Adrenal gland (tissue), 12 donors: ENCODE results near the gene GGNBP2. TPM values are rescaled to one million over a fixed set of nuclear protein-coding genes. Genes with fewer than 3 reads are reported as not detected.
A peak's percentile ranks its signal among the peaks of the same experiment; 100 is the strongest.

Experiments
- DNase-seq, 7 donors: peaks; one replicate each; pipeline ENCODE4 v3.0.0-alpha.2; 2019 to 2020
- H3K27ac ChIP-seq, 5 donors: fragments of 200-600 bp; sonication (generic) in 4 of 5; 1 replicate in 3 of 5; 2 replicates in 2 of 5; pipeline versions ENCODE4 v1.5.1 to v1.8.0; 2016 to 2020; ENCODE audit warnings: mild to moderate bottlenecking in 1 of 5
- H3K27me3 ChIP-seq: fragments of 200-600 bp; 2 replicates; pipeline ENCODE4 v1.8.0; 2021
- H3K36me3 ChIP-seq, 2 donors: fragments of 200-600 bp; replicated peaks in 1 of 2; 1 replicate in 1 of 2; 2 replicates in 1 of 2; pipeline versions ENCODE4 v1.5.1 to v1.8.0; 2018 to 2022
- H3K4me1 ChIP-seq, 2 donors: fragments of 200-600 bp; replicated peaks in 1 of 2; 1 replicate in 1 of 2; 2 replicates in 1 of 2; pipeline versions ENCODE4 v1.5.1 to v1.8.0; 2018 to 2021
- H3K4me3 ChIP-seq, 4 donors: fragments of 200-600 bp; sonication (generic) in 3 of 4; one replicate each; pipeline ENCODE4 v1.5.1; 2016 to 2018
- H3K9me3 ChIP-seq, 3 donors: fragments of 200-600 bp; sonication (generic) in 1 of 3; replicated peaks in 1 of 3; 1 replicate in 2 of 3; 2 replicates in 1 of 3; pipeline versions ENCODE4 v1.5.1 to v1.8.0; 2016 to 2021
- CTCF ChIP-seq, 6 experiments: fragments of 450-650 bp in 4 of 6; fragments of 200-600 bp in 2 of 6; sonication (generic) in 1 of 6; IDR thresholded peaks; 1 replicate in 5 of 6; 2 replicates in 1 of 6; pipeline versions ENCODE4 v1.5.1 to v1.8.0; 2016 to 2021; ENCODE audit warnings: antibody characterized with exemption in 6 of 6, mild to moderate bottlenecking in 2 of 6, moderate library complexity in 1 of 6
- POLR2A ChIP-seq, 2 donors: fragments of 450-650 bp; IDR thresholded peaks; one replicate each; pipeline ENCODE4 v1.6.1; 2017; ENCODE audit warnings: antibody characterized with exemption in 2 of 2, mild to moderate bottlenecking in 2 of 2, moderate library complexity in 1 of 2
- WGBS, 4 donors: extraction: QIAGEN DNeasy Blood & Tissue Kit in 2 of 4; methylation state at CpG; one replicate each; pipeline versions ENCODE4 v1.1.5 to v1.1.7; 2013 to 2017; 5-methylcytosine and 5-hydroxymethylcytosine counted together
- intact Hi-C, 2 donors: fragments of 100-400 bp; cut with DNase I; formaldehyde crosslinking; loops; one replicate each; pipeline versions ENCODE4 v1.14.1 to v1.15.0; 2022 to 2023
- polyA plus RNA-seq, 3 donors: library from polyadenylated mRNA; stranded (reverse); fragments of 200-250 nt in 2 of 3; fragments of 350-450 nt in 1 of 3; fragmentation: Illumina TruSeq in 1 of 3; extraction: RNeasy Lipid Tissue Mini Kit (QIAGEN cat#74804) in 1 of 3; gene quantifications; one replicate each; pipeline ENCODE4 v1.2.3, GENCODE V29; 2013 to 2014
- total RNA-seq, 9 donors: library from RNA; depleted of rRNA in 4 of 9; stranded (reverse); fragments of >200 nt in 4 of 9; fragments of 120-200 nt in 1 of 9; fragmentation: NEBNext Ultra II Directional in 1 of 9; extraction: Animal tissue kit (Norgen Biotek cat#: 25700) in 1 of 9; gene quantifications; one replicate each; pipeline versions ENCODE4 v1.1.0 to v1.2.4, GENCODE V29; 2013 to 2023
- donor health status: healthy with polysubstance abuse.
- donor health status: Bipolar disorder and iron deficiency.
- donor health status: DM: yes; HTN: yes; CAD: no.
- donor health status: DM: no; HTN: no; CAD: no.
- donor health status: DM: no; HTN: no; CAD: no.
- donor health status: DM: yes; HTN: yes; CAD: no.

GGNBP2 gene
- total and polyA plus RNA-seq, 12 donors, result 30.4 to 87.3 (median 60.4) TPM

- intact Hi-C loops, result no loop called here
- Histone ChIP-seq H3K27ac (no peak overlapping the region), H3K4me3 (no peak overlapping the region), H3K36me3 (no peaks in the 10 kb centered on the region), H3K4me1 (peaks cover 0 to 28% of the 10 kb centered on the region in 2 donors), H3K27me3 (no peaks in the 10 kb centered on the region), H3K9me3 (no peaks in the 10 kb centered on the region)
- 80 to 87% (median 83%) methylated on average over 6 to 7 of the region's 7 CpGs; no CpG with 5 or more reads in 1 of the 4 donors for WGBS, 4 donors
- no peak for TF ChIP-seq POLR2A (IDR thresholded peaks at IDR 0.05)
- no peak for TF ChIP-seq CTCF (IDR thresholded peaks at IDR 0.05)
- DNase-seq, result no peak
These were observed 63.6 kb downstream of the GGNBP2 start for GRCh38 chr17:36608280-36608679.

GRCh38 chr17:36608794-36609497, 64.2 kb downstream of the GGNBP2 start:
- 14 to 30% (median 24%) methylated on average over 10 to 24 of the region's 24 CpGs for WGBS, 4 donors
- peak overlapping the region in 1 of 5 donors; percentile 61 for H3K27ac ChIP-seq
- intact Hi-C loops, result no loop called here

GRCh38 chr17:36609498-36609862, 64.8 kb downstream of the GGNBP2 start:
- intact Hi-C loops, result no loop called here
- Histone ChIP-seq H3K36me3 (no peaks in the 10 kb centered on the region), H3K4me1 (peaks cover 0 to 19% of the 10 kb centered on the region in 2 donors), H3K9me3 (no peaks in the 10 kb centered on the region), H3K27ac (no peak overlapping the region), H3K27me3 (no peaks in the 10 kb centered on the region), H3K4me3 (no peak overlapping the region)
- TF ChIP-seq CTCF (IDR thresholded peaks at IDR 0.05), result no peak
- no peak for TF ChIP-seq POLR2A (IDR thresholded peaks at IDR 0.05)
- no peak for DNase-seq
- 66 to 78% (median 75%) methylated on average over 5 to 7 of the region's 7 CpGs for WGBS, 4 donors

More at GRCh38 chr17:36608794-36609497, 64.2 kb downstream of the GGNBP2 start:
- no peaks in the 10 kb centered on the region for H3K27me3 ChIP-seq
- H3K4me1 ChIP-seq, result peaks cover 0 to 22% of the 10 kb centered on the region in 2 donors
- TF ChIP-seq CTCF (IDR thresholded peaks at IDR 0.05) (peak; percentile 19 to 62 (median 49)), POLR2A (IDR thresholded peaks at IDR 0.05) (no peak)
- peak overlapping the region in 1 of 4 donors; percentile 2 for H3K4me3 ChIP-seq
- no peaks in the 10 kb centered on the region for H3K9me3 ChIP-seq
- H3K36me3 ChIP-seq, result no peaks in the 10 kb centered on the region
- DNase-seq, result peak; percentile 56 to 82 (median 74)

GRCh38 chr17:36610474-36610873, 65.8 kb downstream of the GGNBP2 start:
- Histone ChIP-seq H3K36me3 (no peaks in the 10 kb centered on the region), H3K27me3 (no peaks in the 10 kb centered on the region), H3K4me1 (peaks cover 0 to 19% of the 10 kb centered on the region in 2 donors), H3K9me3 (no peaks in the 10 kb centered on the region), H3K27ac (peak overlapping the region in 4 of 5 donors; percentile 3 to 58 (median 45)), H3K4me3 (no peak overlapping the region)
- peak; percentile 66 to 82 (median 77) for DNase-seq
- 35 to 55% (median 40%) methylated on average over 6 of the region's 6 CpGs for WGBS, 4 donors
- intact Hi-C loops, result no loop called here
- TF ChIP-seq CTCF (IDR thresholded peaks at IDR 0.05) (no peak), POLR2A (IDR thresholded peaks at IDR 0.05) (no peak)
